WERI-Rb-1 (cell line): Measurements from ENCODE around the gene STK32C.

ENCODE experiments used
- DNase-seq: peaks from one replicate; pipeline ENCODE4 v3.0.0-alpha.2; 2020
- H3K27ac ChIP-seq: fragments of 250-450 bp; sonication (Bioruptor Pico); 2 replicates; pipeline ENCODE4 v1.5.1; 2020; ENCODE audit warnings: mild to moderate bottlenecking, moderate library complexity
- H3K27me3 ChIP-seq: fragments of 250-450 bp; sonication (Bioruptor Pico); 2 replicates; pipeline ENCODE4 v1.5.1; 2021; ENCODE audit warnings: mild to moderate bottlenecking, low read depth, moderate library complexity; ENCODE audit not compliant: insufficient read depth, severe bottlenecking
- H3K36me3 ChIP-seq: fragments of 250-450 bp; sonication (Bioruptor Pico); 2 replicates; pipeline ENCODE4 v1.5.1; 2020; ENCODE audit warnings: mild to moderate bottlenecking, moderate library complexity
- H3K4me3 ChIP-seq: 2 replicates; pipeline ENCODE4 v1.5.1; 2011; ENCODE audit warnings: low read depth, mild to moderate bottlenecking, control low read depth, low read length
- H3K9me3 ChIP-seq: fragments of 250-450 bp; sonication (Bioruptor Pico); 2 replicates; pipeline ENCODE4 v1.5.1; 2021; ENCODE audit warnings: mild to moderate bottlenecking, moderate library complexity; ENCODE audit not compliant: severe bottlenecking
- TF ChIP-seq, protein P1 (sequence below): IDR thresholded peaks from 2 replicates; pipeline ENCODE4 v1.5.1; 2011; ENCODE audit warnings: low read depth, mild to moderate bottlenecking, control low read depth, inconsistent platforms, low read length

The STK32C gene

GRCh38 chr10:132203256-132204077 is 104.3 kb downstream of the STK32C start:
- Histone ChIP-seq H3K9me3 (no peaks in the 10 kb centered on the region), H3K4me3 (no peak overlapping the region), H3K27ac (no peak overlapping the region; the same call in 1 of the 2 replicates), H3K27me3 (no peaks in the 10 kb centered on the region), H3K36me3 (peaks cover 65% of the 10 kb centered on the region)
- TF ChIP-seq, protein P1, sequence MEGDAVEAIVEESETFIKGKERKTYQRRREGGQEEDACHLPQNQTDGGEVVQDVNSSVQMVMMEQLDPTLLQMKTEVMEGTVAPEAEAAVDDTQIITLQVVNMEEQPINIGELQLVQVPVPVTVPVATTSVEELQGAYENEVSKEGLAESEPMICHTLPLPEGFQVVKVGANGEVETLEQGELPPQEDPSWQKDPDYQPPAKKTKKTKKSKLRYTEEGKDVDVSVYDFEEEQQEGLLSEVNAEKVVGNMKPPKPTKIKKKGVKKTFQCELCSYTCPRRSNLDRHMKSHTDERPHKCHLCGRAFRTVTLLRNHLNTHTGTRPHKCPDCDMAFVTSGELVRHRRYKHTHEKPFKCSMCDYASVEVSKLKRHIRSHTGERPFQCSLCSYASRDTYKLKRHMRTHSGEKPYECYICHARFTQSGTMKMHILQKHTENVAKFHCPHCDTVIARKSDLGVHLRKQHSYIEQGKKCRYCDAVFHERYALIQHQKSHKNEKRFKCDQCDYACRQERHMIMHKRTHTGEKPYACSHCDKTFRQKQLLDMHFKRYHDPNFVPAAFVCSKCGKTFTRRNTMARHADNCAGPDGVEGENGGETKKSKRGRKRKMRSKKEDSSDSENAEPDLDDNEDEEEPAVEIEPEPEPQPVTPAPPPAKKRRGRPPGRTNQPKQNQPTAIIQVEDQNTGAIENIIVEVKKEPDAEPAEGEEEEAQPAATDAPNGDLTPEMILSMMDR: no peak
- no peak for DNase-seq

DNA sequence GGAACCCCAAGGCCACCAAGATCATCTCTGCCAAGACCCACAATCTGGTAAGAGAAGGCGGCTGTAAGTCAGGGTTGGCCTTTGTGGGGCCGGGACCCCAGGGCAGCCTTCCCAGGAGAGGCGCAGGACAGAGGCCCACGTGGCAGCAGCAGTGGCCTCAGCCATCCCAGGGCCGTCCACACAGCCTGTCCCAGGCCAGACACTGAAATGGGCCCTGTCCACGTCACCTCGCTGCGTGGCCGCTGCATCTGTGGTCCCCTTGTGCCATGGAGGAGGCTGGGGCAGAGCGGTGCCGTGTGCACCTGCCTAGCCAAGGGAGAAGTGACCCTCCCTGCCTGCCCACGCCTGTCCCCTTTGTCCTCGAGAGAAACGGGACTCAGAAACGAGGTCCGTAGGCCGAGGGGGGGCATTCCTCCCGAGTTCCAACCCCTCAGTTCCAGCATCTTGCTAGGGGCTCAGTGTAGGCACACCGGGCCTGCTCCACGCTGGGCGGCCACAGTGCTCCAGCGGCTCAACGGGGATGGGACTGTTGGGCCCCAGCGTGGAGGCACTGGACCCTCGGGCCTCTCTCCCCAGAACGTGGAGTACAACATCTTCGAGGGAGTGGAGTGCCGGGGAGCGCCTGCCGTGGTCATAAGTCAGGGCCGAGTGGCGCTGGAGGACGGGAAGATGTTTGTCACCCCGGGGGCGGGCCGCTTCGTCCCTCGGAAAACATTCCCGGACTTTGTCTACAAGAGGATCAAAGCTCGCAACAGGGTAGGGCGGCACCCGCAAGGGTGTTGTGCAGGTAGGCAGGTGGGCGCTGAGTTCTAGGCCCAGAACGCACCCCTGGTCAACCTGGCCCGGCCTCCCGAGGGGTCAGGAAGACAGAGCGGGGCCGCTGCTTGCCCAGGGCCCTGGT is 105.4 kb downstream of the STK32C start:
- H3K36me3 ChIP-seq: peaks cover 77% of the 10 kb centered on the region
- H3K27ac ChIP-seq: no peak overlapping the region
- H3K9me3 ChIP-seq: no peaks in the 10 kb centered on the region
- DNase-seq: no peak
- H3K4me3 ChIP-seq: no peak overlapping the region
- H3K27me3 ChIP-seq: no peaks in the 10 kb centered on the region
- TF ChIP-seq, protein P1: no peak

- no peak overlapping the region for H3K27ac ChIP-seq
- no peaks in the 10 kb centered on the region for H3K9me3 ChIP-seq
- DNase-seq: no peak
- H3K4me3 ChIP-seq: no peak overlapping the region
- TF ChIP-seq, protein P1: no peak
- peaks cover 87% of the 10 kb centered on the region for H3K36me3 ChIP-seq
- H3K27me3 ChIP-seq: no peaks in the 10 kb centered on the region
Observed at GRCh38 chr10:132201111-132201969, 106.4 kb downstream of the STK32C start.

DNA sequence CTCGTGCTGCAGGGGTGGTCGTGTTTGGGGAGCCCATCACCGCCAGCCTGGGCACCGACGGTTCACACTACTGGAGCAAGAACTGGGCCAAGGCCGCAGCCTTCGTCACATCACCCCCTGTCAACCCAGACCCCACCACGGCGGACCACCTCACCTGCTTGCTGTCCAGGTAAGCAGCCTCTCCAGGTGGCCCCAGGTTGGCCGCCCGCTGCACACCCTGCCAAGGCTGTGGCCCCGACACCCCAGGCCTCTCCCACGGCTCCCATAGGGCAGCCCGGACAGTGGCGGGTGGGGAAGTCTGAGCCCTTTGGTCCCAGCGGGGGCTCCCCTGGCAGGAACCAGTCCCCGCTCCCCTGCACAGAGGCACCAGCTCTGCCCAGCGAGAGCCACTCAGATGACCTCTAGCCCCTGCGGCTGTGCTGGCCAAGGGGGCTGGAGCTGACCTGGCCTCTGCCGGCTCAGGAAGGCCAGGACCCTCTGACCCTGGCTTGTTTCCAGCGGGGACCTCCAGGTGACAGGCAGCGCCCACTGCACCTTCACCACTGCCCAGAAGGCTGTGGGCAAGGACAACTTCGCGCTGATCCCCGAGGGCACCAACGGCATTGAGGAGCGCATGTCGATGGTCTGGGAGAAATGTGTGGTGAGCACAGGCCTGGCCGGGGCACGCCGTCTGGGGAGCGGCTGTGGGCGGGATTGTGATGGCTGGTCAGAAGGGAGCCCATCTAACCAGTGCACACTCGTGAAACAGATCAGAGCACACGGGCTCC is 107.2 kb downstream of the STK32C start:
- no peak overlapping the region for H3K4me3 ChIP-seq
- TF ChIP-seq, protein P1: no peak
- no peaks in the 10 kb centered on the region for H3K27me3 ChIP-seq
- no peaks in the 10 kb centered on the region for H3K9me3 ChIP-seq
- no peak for DNase-seq
- peaks cover 91% of the 10 kb centered on the region for H3K36me3 ChIP-seq
- H3K27ac ChIP-seq: no peak overlapping the region

- Histone ChIP-seq H3K36me3 (peaks cover 91% of the 10 kb centered on the region), H3K27me3 (no peaks in the 10 kb centered on the region), H3K27ac (no peak overlapping the region), H3K9me3 (no peaks in the 10 kb centered on the region), H3K4me3 (no peak overlapping the region)
- TF ChIP-seq, protein P1: no peak
- DNase-seq: no peak
Observed at GRCh38 chr10:132199854-132200311, 107.9 kb downstream of the STK32C start.
